ENCODE measurements around the gene UQCRH.

UQCRH gene

DNA sequence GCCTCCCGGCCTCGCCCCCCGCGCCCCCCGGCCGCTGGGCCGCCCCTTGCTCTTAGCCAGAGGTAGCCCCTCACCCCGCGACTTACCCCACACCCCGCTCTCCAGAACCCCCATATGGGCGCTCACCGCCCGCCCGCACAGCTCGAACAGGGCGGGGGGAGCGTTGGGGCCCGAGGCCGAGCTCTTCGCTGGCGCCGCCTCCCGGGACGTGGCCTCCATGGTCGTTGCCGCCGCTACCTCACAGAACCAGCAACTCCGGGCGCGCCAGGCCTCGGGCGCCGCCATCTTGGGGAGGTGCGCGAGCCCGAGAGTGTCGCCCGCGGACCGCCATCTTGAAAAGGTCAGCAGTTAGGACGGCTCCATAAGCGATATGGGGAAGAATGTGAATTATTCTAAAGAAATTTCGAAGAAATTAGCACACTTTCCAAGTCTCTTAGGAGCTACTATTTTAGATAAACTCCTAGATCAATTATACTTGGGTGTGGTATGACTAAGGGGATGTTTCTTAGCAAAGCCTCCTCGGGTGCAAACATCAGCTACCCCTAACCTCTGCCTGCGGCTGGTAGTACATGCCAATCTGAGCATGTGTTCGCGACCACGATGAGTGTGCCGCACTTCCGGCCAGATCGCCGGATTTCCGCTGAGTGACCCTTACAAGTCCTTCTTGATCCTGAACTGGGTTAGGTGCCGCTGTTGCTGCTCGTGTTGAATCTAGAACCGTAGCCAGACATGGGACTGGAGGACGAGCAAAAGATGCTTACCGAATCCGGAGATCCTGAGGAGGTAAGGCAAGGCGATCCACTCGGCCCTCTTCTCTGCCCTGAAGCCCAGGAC lies at the start of gene UQCRH, which contains the start of gene LRRC41:
TSS of gene UQCRH (plus strand) at position 661 of the 834 bp plus-strand sequence. CDS start at position 730, 69 bp downstream.
TSS of gene LRRC41 (minus strand) at position 579 of the 834 bp plus-strand sequence. CDS start at position 285, 294 bp downstream.
- peak; percentile 98 for DNase-seq (ENCODE audit: low spot score)

DNA sequence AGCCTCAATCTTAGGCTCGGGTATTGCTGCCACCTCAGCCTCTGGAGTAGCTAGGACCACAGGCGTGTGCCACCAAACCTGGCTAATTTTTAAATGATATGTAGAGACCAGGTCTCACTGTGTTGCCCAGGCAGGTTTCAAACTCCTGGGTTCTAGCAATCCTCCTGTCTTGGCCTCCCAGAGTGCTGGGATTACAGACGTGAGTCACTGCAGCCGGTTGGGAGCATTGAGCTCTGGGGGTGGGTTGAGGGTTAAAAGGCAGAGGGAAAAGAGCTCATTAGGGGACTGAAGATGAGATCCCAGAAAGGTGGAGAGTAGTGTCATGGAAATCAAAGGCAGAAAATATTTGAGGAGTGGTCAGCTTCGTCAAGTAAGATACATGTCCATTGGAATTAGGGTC lies 48.8 kb upstream of the UQCRH start:
- DNase-seq (ENCODE audit: low spot score) = no peak

DNA sequence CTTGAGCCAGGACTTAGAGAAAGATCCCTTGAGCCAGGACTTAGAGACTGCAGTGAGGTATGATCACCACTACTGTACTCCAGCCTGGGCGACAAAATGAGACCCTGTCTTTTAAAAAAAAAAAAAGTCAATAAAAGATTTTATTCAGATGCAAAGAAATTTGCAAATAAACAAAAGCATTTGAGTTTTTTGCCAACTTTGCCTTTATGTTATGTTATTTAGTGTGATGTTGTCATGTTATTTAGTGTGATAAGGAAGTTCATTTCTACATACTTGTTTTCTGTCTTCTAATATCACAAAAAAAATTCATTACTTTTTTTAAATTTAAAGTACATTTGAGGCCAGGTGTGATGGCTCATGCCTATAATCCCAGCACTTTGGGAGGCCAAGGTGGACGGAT lies 47.0 kb upstream of the UQCRH start:
- no peak for DNase-seq (ENCODE audit: low spot score)

DNA sequence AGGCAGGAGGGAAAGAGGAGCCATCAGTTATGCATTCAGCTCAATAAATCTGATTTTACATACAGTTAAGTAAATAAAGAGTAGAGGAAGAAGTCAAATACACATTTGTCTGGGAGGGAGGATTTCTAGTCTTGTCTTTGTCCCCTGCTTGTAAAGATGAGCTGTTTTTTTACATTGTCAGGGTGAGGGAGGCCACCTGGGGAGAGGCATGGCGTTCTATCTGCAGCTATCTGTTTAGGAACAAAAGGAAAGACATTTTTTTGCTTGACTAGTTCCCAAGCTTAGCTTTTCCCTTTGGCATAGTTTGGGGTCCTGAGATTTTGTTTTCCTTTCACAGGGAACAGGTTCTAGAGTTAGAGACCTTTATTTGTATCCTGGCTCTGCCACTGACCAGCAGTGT lies 41.0 kb upstream of the UQCRH start:
- DNase-seq (ENCODE audit: low spot score) = no peak

DNA sequence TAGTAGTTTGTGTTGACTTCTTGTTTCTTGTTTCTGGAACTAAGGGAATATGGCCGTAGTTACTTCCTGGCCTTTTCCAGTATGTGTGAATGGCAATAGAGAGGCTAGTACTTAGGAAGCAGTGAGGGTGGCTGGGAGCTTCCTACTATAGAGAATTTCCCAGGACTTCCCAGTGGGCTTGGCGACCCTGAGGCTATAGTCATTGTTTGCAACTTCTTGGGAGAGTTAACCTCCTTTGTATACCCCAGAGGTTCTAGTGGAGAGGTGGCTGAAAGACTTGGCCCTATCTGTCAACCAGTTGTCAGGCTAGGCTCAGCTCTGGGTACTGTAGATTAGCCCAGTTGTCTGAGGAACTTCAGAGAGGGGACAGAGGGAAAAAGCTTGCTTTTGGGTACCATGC lies 40.4 kb upstream of the UQCRH start:
- DNase-seq (ENCODE audit: low spot score) = no peak

DNA sequence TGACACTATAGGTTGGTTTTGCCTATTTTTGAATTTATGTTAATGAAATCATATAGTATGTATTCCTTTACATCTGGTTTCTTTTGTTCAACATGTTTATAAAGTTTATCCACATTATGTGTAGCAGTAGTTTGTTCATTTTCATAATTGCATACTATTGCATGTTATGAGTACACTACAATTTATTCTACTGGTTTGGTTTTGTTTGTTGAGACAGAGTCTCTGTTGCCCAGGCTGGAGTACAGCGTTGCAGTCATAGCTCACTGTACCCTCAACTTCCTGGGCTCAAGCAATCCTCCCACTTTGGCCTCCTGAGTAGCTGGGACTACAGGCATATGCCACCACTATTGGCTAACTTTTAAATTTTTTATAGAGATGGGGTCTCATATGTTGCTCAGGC lies 34.9 kb upstream of the UQCRH start:
- DNase-seq (ENCODE audit: low spot score) = no peak

DNA sequence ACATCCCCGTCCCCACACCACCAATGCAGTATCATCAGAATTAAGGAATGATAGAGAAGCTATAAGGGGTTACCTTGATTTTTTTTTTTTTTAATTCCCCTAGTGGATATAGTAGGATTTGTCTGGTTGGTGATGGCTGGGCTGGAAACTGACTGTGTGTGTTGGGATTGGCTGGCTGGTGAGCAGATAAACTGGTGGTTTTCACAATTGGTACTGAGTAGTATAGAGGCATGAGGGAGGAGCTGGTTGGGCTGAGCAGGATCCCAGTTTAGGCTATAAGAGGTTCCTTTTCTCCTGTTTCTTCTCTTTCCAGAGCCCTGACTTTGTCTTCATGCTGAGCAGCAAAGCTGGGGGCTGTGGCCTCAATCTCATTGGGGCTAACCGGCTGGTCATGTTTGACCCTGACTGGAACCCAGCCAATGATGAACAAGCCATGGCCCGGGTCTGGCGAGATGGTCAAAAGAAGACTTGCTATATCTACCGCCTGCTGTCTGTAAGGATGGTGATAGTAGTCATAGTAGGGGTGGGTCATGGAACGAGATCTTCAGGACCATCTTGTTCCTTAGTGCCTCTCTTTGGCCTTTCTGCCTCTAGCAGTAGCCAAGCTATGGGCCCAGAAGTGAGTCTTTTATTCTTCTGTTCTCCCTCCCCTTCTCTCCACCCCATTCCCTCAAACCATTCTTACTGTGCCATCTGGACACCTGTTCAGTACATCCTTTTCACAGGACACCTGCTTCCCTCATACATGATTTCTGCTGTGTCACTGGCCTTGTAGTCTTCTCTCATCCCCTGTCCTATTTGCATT lies 29.1 kb upstream of the UQCRH start:
- no peak for DNase-seq (ENCODE audit: low spot score)

DNA sequence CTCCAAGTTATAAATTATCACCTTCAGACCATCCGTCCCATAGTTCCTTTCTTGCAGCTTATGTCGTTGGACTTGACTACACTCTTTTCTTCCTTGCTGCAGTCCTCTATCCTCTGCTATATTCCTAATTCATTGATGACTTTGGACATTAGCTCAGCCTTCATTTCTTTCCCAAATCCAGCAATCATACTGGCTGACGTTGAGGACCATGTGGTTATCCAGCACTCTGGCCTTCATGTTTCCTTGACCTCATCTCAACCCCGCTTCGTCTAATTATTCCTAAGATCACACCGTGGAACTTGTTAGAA lies 28.5 kb upstream of the UQCRH start:
- DNase-seq (ENCODE audit: low spot score) = no peak

DNA sequence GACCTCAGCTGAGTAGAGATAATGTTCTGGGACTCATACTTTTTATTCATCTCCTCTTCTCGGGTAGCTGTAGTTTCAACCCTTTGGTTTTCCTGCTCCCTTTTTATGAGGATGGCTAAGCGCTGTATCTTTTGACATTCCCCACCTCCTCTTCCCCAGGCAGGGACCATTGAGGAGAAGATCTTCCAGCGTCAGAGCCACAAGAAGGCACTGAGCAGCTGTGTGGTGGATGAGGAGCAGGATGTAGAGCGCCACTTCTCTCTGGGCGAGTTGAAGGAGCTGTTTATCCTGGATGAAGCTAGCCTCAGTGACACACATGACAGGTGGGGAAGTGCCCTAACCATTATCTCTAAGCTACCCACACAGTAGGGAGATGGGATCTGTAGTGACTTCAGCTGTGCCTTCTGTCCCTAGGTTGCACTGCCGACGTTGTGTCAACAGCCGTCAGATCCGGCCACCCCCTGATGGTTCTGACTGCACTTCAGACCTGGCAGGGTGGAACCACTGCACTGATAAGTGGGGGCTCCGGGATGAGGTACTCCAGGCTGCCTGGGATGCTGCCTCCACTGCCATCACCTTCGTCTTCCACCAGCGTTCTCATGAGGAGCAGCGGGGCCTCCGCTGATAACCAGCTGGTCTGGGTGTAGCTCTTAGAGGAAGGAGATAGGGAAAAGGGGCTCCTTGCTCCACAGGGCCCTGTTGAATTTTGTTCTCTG lies 25.7 kb upstream of the UQCRH start:
- DNase-seq (ENCODE audit: low spot score) = no peak

DNA sequence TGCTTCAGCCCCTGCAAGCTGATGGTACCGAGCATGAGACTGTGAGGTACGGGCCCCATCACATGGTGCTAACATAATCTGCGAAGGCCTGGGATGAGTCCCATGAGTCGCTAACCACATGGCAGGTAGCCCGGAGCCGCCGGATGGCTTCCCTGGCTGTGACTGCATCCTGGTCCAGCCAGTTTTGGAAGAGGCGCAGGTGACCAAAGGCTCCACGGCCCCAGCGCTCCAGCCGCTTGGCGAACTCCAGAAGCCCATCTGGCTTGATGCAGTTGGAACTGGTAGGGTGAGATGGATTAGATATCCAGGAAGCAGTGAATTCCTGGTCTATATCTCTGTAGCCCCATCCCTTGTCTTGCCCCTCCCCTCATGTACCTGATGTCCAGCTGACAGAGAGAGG lies 24.7 kb upstream of the UQCRH start:
- DNase-seq (ENCODE audit: low spot score) = no peak

DNA sequence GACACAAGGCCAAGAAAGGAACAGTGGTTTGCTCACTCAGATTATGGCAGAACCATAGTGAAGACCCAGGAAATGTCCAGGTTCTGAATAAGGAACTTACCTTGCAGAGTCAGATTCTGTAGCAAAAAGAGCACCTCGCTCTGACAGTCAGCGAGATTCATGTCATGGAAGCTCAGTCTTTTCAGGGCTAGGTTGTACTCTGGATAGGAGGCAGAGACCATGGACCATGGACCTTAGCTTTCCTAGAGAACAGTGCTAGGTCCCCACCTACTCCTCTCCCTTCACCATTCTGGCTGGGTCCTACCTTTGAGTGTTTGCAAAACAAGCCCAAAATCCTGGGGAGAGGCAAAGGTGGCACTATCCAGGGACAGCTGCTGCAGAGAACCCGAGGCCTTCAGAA lies 23.4 kb upstream of the UQCRH start:
- DNase-seq (ENCODE audit: low spot score) = no peak

DNA sequence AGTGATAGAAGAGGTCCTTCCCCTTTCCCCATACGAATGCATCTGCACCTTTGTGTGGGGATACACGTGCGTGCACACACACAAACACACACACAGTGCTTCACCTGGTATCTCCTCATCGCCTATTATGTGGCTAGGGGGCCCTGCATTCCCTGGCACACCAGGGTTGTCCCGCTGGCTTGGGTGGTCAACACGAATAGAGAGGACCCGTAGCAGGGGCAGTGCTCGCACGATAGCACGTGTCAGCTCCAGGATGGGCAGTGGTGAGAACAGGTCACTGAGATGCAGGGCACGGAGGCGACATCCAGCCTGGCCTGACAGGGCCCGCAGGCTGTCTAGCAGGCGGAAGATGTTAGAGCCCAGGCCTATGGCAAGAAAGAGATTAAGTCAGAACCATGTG lies 22.5 kb upstream of the UQCRH start:
- no peak for DNase-seq (ENCODE audit: low spot score)

DNA sequence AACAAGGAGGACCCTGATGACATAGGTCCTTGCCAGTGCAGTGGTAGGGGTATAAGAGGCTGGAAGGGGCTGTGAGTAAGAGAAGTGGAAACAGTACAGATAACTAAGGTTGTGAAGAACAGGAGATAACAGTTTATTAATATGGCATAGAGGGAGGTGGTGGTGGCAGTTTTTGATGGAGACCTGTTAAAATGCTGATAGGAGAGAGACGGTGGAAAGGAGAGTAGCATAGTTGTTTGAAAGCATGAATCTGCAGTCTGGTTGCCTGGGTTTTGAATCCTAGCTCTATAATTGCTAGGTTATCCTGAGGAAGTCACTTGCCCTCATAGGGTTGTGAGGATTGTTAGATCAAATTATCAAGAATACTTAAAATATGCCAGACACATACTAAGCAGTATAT lies 19.4 kb upstream of the UQCRH start:
- DNase-seq (ENCODE audit: low spot score) = no peak

DNA sequence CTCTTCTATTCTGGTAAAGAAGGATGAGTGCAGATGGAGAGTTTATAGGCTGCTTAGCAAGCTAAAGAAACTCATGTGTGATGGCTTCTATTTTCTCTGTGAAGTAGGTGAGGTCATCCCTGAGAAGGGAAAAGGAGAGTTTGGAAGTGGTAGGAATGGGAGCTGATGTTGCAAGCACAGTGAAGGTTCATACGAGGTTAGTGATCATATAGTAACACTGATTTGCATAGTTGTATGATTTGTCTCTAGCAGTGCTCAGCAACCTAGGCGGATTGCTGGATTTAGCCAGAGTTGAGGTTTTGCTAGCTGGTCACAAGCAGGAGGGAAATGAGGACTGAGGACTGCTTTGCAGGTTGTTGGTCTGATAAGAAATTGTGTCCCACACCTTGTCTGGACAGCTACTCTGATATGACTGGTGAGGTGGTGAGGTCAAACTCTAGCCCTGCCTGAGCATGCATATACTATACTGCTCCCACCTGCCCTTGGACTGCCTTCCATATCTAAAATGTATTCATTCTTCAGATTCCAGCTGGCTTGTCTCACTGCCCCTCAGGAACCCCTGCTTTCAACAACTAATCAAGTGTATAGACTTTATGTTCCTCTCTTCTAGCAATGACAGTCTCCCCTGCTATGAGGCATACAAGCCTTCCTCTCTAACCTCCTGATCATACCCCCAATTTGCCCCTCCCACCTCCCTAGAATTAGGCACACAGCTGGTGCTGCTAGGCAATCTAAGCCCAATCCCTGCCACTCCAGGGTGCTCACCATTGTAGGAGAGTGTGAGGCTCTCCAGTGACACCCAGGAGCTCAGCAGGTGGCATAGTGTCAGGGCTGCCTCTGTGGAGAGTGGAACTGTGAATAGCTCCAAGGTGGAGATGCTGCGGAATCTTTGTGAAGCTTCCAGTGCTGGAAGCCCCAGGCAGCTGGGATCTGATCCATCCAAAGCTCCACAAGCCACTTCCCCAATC lies 18.6 kb upstream of the UQCRH start:
- DNase-seq (ENCODE audit: low spot score) = no peak

DNA sequence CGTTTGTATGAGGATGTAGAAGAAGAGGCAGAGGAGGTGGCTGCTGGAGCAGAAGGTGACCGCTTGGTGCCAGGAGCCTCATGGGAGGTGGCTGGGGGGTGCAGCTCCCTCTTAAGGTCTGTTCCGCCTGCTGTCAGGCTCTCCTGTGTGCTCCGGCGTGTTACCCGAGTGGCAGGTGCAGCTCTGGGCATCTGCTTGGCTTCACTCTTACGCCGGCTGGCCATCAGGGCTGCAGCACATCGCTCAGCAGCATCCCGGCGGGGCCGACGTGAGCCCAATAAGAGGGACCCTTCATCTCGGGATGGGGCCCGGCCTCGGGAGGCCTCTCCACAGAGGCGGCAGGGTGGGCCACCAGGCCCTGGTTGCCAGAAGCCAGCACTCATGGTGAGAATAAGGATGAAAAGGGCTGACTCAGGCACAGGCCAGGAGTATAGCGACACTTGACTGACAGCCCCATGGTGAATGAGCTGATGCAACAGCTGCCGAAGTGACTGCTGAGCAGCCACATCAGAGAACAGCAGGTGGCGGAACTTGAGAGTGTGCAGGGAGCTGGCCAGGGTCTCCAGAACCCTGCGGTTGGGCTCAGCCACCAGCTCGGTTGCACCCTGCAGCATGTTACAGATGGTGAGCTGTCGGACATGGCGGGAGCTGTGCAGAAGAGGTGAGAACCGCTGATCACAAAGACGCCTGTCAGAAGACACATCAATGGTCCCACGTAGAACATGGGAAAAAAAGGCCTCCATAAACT lies 17.6 kb upstream of the UQCRH start:
- DNase-seq (ENCODE audit: low spot score) = no peak

DNA sequence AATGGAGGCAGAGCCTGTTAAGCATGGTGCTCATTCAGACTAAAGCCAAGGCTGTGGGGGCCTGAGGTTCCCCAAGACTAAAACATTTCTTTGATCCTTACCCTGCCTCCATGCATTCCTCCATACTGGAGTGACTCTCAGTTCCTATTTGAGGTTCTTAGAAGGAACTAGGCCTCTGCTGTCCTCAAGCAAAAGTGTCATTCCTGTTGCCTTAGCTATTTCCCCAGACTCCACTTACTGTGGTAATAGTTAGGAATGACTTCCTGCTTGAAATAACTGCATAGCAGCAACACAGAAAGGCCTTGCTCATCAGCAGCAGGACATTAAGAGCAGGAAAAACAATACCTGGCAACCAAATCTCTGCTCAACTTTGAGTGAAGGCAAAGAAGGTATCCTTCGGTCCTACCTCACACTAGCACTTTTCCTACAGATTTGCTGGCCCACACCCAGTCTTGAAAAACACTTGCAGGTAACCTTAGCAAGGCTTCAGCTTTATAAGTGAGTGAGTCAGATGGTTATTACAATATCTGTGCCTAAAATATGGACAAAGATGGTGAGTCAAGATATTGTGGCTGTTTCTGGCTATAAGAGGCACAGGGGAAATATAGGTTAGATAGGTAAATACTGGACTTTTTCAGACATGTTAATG lies 14.9 kb upstream of the UQCRH start:
- peak; percentile 86 for DNase-seq (ENCODE audit: low spot score)

DNA sequence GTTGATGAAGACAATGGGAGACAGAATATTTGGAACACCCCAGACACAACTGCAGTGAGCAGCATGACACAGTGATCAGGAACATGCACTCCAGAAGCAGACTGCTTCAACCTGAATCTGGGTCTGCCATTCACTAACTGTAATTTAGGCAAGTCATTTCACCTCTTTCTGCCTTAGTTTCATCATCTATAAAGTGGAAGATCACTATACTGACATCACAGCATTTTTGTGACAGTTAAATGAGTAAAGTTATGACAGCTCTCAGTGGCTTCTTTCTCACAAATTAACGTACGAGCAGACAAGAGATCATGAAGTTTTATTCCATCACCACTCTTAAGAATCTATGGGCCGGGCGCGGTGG lies 14.4 kb upstream of the UQCRH start:
- no peak for DNase-seq (ENCODE audit: low spot score)

DNA sequence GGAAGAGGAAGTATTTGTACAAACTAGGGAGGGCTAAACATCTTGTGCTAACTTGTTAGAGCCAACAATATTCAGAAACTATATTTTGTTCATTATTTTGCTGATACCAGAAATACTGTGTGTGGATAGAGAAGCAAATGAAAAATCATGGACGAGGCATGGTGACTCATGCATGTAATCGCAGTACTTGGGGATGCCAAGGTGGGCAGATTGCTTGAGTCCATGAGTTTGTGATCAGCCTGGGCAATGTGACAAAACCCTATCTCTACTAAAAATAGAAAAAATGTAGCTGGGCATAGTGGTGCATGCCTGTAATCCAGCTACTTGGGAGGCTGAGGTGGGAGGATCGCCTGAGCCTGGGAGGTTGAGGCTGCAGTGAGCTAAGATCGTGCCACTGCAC lies 13.5 kb upstream of the UQCRH start:
- no peak for DNase-seq (ENCODE audit: low spot score)

DNA sequence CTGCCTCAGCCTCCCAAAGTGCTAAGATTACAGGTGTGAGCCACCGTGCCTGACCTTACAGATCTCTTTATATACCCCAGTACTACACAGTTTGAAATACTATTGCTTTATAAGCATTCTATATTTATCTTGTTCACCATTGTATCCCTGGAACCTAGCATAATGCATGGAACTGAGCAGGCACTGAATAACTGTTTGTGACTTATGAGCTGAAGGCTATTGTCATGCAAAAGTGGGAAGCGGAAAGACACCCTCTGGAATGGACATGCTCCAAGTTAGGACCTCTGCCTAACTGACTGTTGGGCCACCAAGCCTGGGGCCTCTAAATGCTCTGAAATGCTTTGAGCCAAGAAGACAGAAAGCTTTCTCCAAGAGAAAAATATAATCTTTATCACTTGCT lies 8.2 kb upstream of the UQCRH start:
- no peak for DNase-seq (ENCODE audit: low spot score)

DNA sequence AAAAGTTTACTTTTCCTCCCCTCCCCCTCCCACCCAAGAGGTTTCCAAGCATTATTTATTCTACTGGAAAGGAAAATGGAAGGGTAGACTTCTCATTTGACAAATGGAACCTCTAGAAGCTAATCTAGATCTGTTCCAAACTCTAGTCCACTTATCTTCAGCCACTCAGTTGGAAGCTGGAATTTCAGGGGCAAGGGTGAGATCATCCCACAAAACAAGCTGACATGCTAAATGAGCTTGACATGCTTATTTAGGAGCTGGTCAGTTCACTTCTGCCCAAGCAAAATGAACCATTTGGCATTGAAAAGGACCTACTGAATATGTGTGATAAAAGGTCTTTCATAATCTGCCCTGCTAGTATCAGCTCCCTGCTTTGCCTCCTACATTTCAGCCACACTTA lies 5.1 kb upstream of the UQCRH start:
- DNase-seq (ENCODE audit: low spot score) = no peak

Data from kidney tubule cell (primary cell).